Activated T-cell treated with anti-CD3 and anti-CD28 coated beads, Interleukin-2, amount 50 U/mL, for 48 hours (primary cell): ENCODE data around the gene DUSP2.

ENCODE experiments used
- DNase-seq, 2 experiments: peaks; one replicate each; pipeline ENCODE4 v3.0.0-alpha.2; 2020

The DUSP2 gene, protein sequence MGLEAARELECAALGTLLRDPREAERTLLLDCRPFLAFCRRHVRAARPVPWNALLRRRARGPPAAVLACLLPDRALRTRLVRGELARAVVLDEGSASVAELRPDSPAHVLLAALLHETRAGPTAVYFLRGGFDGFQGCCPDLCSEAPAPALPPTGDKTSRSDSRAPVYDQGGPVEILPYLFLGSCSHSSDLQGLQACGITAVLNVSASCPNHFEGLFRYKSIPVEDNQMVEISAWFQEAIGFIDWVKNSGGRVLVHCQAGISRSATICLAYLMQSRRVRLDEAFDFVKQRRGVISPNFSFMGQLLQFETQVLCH

GRCh38 chr2:96145036-96145847 is at the start of gene DUSP2:
Gene DUSP2, minus strand, starts transcription at chr2:96145440. Its CDS starts 86 bp downstream, at chr2:96145354.
- DNase-seq: peak; percentile 95 to 97

GRCh38 chr2:96191937-96192670 is 46.9 kb upstream of the DUSP2 start:
- DNase-seq: no peak

- DNase-seq: no peak
Observed at GRCh38 chr2:96188821-96189526, 43.7 kb upstream of the DUSP2 start.

GRCh38 chr2:96186562-96186961 is 41.3 kb upstream of the DUSP2 start:
- no peak for DNase-seq

- DNase-seq: no peak
Observed at GRCh38 chr2:96185516-96185915, 40.3 kb upstream of the DUSP2 start.

GRCh38 chr2:96184989-96185388 is 39.7 kb upstream of the DUSP2 start:
- DNase-seq: no peak

DNA sequence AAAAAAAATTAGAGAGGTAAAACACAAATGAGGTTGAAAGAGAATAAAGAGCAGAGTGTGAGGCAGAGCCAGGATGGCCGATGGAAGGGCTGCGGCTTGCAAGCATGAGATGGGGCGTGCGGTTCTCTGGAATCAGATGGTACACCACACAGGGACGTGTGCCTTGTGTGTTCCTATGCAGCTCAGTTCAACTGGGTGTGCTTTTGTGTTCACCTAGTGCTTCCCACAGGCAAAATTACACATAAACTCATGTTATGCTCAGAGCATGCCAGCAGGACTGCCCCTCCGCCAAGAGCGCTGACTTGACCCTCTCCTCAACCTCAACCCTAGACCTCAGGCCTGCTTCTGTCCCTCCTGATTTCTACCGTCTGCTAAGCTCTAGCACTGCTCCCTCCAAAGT is 38.9 kb upstream of the DUSP2 start:
- no peak for DNase-seq

DNA sequence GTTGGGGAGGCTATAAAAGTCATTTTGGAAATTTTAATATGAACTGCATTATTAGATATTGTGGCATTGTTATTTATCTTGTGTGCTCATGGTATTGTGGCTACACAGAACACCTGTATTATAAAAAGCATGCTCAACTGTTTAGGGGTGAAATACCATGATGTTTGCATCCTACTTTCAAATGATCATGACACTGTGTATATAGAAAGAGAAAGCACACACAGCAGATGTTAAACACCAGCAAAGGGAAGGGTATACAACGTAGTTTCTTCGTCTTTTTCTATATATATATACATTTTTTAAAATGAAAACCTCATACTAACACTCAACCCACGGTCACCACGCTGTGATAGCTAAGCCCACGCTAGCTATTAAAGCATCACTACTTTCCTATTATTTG is 36.3 kb upstream of the DUSP2 start:
- DNase-seq: no peak

GRCh38 chr2:96180521-96180920 is 35.3 kb upstream of the DUSP2 start:
- no peak for DNase-seq

DNA sequence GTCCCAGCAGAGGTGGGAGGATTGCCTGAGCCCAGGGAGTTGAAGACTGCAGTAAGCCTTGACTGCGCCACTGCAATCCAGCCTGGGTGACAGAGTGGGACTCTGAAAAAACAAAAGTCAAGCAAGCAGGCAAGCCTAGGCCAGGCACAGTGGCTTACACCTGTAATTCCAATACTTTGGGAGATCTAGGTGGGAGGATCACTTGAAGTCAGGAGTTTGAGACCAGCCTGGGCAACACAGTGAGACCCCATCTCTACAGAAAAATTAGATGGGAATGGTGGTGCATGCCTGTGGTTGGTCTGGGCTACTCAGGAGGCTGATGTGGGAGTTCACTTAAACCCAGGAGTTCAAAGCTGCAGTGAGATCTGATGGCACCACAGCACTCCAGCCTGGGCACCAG is 34.8 kb upstream of the DUSP2 start:
- DNase-seq: no peak

DNA sequence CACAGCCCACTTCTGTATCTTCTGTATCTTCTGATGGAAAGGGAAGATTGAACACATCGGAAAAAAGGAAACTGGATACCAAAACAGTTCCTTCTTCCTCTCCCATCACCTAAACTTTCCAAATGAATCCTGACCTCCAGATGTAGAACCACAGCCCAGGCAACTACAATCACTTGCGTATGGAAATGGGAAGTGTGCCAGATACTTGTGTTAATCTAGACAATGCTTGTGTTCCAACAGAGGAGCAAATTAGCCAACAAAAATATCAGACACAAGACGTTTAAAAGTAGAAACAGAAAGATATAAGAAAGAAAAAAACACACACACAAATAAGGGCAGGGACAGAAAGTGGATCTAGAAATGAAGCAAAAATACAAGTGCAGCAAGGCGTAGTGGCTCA is 31.4 kb upstream of the DUSP2 start:
- no peak for DNase-seq

DNA sequence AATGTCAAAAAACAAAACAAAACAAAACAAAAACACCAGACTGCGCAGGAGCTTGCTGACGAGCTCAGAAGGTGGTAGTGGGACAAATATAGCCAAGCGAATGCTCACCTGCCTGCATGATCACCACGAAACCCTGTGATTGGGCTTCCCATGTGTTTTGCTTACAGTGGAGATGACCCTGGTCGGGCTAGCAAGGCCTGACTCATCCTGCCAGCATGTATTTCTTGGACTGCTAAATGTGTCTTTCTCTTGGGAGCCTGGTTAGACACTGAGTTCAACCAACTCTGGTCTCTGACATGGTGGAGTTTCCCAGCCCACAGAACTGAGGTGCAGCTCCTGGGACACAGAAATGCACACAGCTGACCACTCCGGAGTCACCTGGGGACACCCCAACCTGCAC is 30.7 kb upstream of the DUSP2 start:
- DNase-seq: no peak

- peak; percentile 92 to 93 for DNase-seq
Observed at GRCh38 chr2:96174251-96175144, 29.3 kb upstream of the DUSP2 start.

GRCh38 chr2:96171831-96172230 is 26.6 kb upstream of the DUSP2 start:
- DNase-seq: no peak

- no peak for DNase-seq
Observed at GRCh38 chr2:96170626-96171025, 25.4 kb upstream of the DUSP2 start.

DNA sequence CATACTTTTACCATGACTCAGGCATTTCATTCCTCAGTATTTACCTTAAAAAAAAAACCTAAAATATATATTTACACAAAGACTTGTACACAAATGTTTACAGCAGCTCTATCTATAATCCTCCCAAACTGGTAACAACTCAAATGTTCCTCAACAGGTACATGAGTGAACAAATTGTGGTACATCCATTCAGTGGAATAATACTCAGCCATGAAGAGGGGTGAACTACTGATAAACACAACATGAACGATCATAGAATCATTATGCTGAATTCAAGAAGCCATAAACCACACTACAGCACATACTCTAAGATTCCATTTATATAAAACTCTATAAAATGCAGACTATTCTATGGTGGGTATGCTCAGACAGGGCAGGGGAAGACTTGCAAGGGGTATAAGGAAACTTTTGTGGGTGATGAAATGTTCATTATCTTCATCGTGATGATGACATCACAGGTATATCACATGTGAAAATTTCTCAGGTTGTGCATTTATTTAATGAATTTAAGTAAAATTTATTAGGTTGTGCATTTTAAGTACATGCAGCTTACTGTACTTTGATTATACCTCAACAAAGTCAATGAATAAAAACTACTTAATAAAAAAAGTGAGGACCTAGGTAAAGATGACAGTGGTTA is 24.7 kb upstream of the DUSP2 start:
- DNase-seq: no peak

DNA sequence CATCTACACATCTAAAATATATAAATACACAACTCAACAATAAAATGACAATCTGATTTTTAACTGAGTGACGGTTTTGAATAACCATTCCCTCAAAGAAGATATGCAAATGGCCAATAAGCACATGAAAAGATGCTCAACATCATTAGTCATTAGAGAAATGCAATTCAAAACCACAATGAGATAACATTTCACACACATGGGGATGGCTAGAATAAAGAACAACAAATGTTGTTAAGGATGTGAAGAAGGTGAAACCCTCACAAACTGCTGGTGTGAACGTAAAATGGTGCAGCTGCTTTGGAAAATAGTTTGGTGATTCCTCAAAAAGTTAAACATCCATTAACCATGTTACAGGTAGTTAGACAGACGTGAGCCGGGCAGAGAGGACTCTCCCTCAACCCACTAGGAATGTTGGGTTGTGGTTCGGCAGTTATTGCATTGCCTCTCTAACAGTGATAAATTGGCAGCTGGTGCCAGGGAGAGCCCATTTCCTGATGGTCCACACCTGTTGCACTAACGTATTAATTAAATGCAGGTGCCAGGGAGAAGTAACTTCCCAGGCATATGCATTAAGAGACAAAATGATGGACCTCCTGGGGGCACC is 22.3 kb upstream of the DUSP2 start:
- no peak for DNase-seq

DNA sequence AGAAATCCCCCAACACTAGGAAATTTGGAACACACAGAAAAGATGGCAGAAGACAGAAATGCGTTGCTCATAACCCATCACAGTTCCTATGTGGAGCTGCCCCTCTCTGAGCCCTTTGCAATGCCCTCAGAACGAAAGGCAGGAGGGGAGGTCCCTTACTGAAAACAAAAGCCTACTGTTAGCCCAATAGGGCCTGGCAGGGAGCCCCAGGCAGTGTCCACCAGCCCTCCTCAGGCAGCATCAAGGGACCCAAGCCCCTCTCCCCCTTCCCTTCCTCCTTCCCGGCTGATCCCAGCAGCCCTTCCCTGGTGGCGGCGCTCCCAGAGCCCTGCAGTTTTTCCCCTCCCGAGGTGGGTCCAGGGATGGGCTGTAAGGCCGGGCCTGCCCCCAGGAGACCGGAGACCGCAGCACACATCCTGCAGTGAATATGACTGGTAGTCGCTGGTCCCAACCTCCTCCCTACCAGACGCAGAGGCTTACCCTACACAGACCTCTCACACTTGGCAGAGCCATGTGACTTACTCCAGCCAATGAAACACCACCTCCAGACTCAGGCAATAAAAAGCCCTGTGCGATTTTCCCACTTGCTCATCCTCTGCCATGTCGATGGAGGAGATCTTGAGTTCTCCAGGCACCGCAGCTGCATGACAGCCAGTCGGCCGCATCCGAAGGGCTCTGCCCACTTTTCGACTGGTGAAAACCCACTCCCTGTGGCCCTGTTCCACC is 19.4 kb upstream of the DUSP2 start:
- peak; percentile 87 to 89 for DNase-seq

DNA sequence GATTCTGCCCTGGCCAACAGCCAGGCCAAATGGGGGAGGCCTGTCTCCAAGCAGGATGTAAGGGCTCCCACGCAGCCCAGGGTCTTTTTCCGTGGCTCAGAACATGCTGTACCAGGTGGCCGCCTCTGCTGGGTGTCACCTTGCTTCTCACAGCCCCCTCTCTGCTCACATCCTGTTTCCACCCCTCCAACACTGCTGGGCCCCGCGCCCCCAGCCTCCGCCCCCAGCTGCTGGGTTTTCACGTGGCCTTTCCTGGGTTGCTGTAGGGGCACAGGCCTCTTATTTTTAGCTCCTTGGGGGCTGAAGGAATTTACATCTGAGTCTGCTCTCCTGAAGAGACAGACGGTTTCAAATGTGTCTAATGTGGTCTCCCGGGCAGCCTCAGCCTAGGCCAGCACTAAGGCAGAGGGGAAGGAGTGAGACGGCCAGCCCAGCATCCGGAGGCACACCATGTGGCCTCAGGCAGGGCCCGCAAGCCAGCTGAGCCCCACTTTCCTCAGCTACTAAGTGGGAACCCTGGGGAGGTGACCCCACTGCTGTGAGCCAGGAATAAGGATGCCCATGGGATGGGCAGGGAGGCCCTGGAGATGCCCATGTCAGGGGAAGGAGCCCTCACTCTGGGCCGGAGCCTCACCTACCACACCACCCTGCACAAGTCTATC is 18.7 kb upstream of the DUSP2 start:
- DNase-seq: peak; percentile 92

GRCh38 chr2:96163415-96163767 is 18.2 kb upstream of the DUSP2 start:
- no peak for DNase-seq
